ENCODE data around the gene KLHL36. TPM values are rescaled to one million over a fixed set of nuclear protein-coding genes. Genes with fewer than 3 reads are reported as not detected.

Gene KLHL36
- total RNA-seq, 1 experiment from 2014 or later: 36.7 TPM

DNA sequence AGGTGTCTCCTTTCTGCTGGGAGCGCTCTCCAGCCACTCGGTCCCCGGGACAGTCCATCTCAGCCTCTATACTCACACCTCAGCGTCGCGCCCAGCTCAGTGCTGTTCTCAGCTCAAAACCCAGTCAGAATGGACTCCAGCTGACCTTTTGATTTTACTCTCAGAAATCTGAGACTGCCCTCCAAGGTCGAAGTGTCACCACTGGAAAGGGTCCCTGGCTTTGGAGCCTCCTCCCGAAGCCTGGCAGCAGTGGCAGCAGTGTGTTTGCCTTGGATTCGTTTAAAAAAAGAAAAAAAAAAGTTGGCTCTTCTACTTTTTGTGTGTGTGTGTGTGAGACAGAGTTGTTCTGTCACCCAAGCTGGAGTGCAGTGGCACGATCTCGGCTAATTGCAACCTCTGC, 10.4 kb downstream of the KLHL36 start:
- Mint-ChIP-seq H3K4me3 (no peak overlapping the region), H3K27ac (0 out of 7 replicates have a peak overlapping the region, but pooled peaks of 1 of the 3 experiments have one; percentile 59), H3K4me1 (peaks cover 6% of the 10 kb centered on the region in 2 experiments), H3K36me3 (ENCODE audit: insufficient read depth in 1 of 3, low read depth in 3 of 3) (peaks cover 25 to 65% (median 60%) of the 10 kb centered on the region in 3 experiments), H3K27me3 (ENCODE audit: low read depth) (no peaks in the 10 kb centered on the region), H3K9me3 (no peaks in the 10 kb centered on the region)
- Histone ChIP-seq H3K18ac (ENCODE audit: insufficient read length, low read depth, low read length) (no peak overlapping the region), H3K9ac (ENCODE audit: extremely low read depth, insufficient read length, low read length) (no peak overlapping the region), H3K4ac (ENCODE audit: low read depth, low read length) (no peak overlapping the region), H2BK12ac (ENCODE audit: insufficient read length, low read depth, low read length) (no peak overlapping the region), H2BK120ac (ENCODE audit: low read depth, low read length, poor library complexity, severe bottlenecking) (no peak overlapping the region), H2AK5ac (ENCODE audit: insufficient read length, low read length) (no peak overlapping the region), H4K8ac (replicated peaks; ENCODE audit: insufficient read length, low read depth, low read length) (no peak overlapping the region), H3T11ph (ENCODE audit: low read length) (no peak overlapping the region), H3K56ac (ENCODE audit: insufficient read length, low read depth, low read length) (no peak overlapping the region), H3K4me2 (ENCODE audit: insufficient read depth, insufficient read length, low read length) (no peak overlapping the region), H3K27me3 (ENCODE audit: insufficient read depth, low read length) (no peaks in the 10 kb centered on the region), H3K27ac (ENCODE audit: insufficient read length, low read depth, low read length) (no peak overlapping the region), H3K9me3 (ENCODE audit: control insufficient read depth, low read depth, low read length) (no peaks in the 10 kb centered on the region), H2BK20ac (ENCODE audit: low read depth, low read length, poor library complexity, severe bottlenecking) (no peak overlapping the region), H3K23ac (ENCODE audit: insufficient read length, low read depth, low read length) (no peak overlapping the region), H4K20me1 (ENCODE audit: control insufficient read depth, insufficient read depth, insufficient read length) (peaks cover 2% of the 10 kb centered on the region), H2AFZ (ENCODE audit: low read length) (no peak overlapping the region), H3K14ac (ENCODE audit: insufficient read depth, low read length) (no peak overlapping the region), H3K79me1 (ENCODE audit: insufficient read depth, low read depth, low read length, poor library complexity, severe bottlenecking) (no peaks in the 10 kb centered on the region), H3K23me2 (ENCODE audit: insufficient read length, low read depth, low read length, poor library complexity, severe bottlenecking) (no peaks in the 10 kb centered on the region), H4K91ac (ENCODE audit: insufficient read length, low read depth, low read length) (no peak overlapping the region), H2BK5ac (ENCODE audit: insufficient read length, low read length) (no peak overlapping the region), H3K79me2 (ENCODE audit: insufficient read depth, low read length) (no peaks in the 10 kb centered on the region), H4K5ac (ENCODE audit: insufficient read length, low read depth, low read length) (no peak overlapping the region), H2BK15ac (ENCODE audit: low read depth, low read length) (no peak overlapping the region), H3K4me1 (ENCODE audit: insufficient read depth, low read length) (no peaks in the 10 kb centered on the region)
- TF ChIP-seq, protein P1, sequence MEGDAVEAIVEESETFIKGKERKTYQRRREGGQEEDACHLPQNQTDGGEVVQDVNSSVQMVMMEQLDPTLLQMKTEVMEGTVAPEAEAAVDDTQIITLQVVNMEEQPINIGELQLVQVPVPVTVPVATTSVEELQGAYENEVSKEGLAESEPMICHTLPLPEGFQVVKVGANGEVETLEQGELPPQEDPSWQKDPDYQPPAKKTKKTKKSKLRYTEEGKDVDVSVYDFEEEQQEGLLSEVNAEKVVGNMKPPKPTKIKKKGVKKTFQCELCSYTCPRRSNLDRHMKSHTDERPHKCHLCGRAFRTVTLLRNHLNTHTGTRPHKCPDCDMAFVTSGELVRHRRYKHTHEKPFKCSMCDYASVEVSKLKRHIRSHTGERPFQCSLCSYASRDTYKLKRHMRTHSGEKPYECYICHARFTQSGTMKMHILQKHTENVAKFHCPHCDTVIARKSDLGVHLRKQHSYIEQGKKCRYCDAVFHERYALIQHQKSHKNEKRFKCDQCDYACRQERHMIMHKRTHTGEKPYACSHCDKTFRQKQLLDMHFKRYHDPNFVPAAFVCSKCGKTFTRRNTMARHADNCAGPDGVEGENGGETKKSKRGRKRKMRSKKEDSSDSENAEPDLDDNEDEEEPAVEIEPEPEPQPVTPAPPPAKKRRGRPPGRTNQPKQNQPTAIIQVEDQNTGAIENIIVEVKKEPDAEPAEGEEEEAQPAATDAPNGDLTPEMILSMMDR (conservative IDR thresholded peaks at IDR 0.05): no peak
- no peak for DNase-seq
- no CpG with 5 or more reads among the region's 11 CpGs for WGBS (ENCODE audit: extremely low coverage, insufficient read length, low lambda C conversion rate)
